Kidney capillary endothelial cell (primary cell): ENCODE results near the gene CDC42EP3.

ENCODE experiments used
- DNase-seq: peaks from one replicate; pipeline ENCODE4 v3.0.0-alpha.2; 2018; ENCODE audit warnings: low spot score

Gene CDC42EP3

GRCh38 chr2:37683921-37684780, 12.7 kb upstream of the CDC42EP3 start:
- no peak for DNase-seq

GRCh38 chr2:37683241-37683640, 11.8 kb upstream of the CDC42EP3 start:
- DNase-seq, result no peak

GRCh38 chr2:37682473-37682872, 11.0 kb upstream of the CDC42EP3 start:
- DNase-seq, result no peak

GRCh38 chr2:37681587-37681986, 10.1 kb upstream of the CDC42EP3 start:
- no peak for DNase-seq

- no peak for DNase-seq
These were observed 7.7 kb upstream of the CDC42EP3 start for GRCh38 chr2:37679072-37679695.

- DNase-seq, result peak; percentile 83
These were observed 4.8 kb upstream of the CDC42EP3 start for GRCh38 chr2:37676274-37676673.

- no peak for DNase-seq
These were observed 3.5 kb upstream of the CDC42EP3 start for GRCh38 chr2:37674946-37675345.

GRCh38 chr2:37672870-37673184, 1.4 kb upstream of the CDC42EP3 start:
- DNase-seq, result no peak

GRCh38 chr2:37672104-37672869, 845 bp upstream of the CDC42EP3 start:
- DNase-seq, result no peak

- DNase-seq, result no peak
These were observed 318 bp upstream of the CDC42EP3 start for GRCh38 chr2:37671816-37672103.

GRCh38 chr2:37670378-37671008, 949 bp downstream of the CDC42EP3 start:
- DNase-seq, result no peak

- DNase-seq, result no peak
These were observed 2.0 kb downstream of the CDC42EP3 start for GRCh38 chr2:37669446-37669845.

- no peak for DNase-seq
These were observed 3.7 kb downstream of the CDC42EP3 start for GRCh38 chr2:37667704-37668103.

- DNase-seq, result no peak
These were observed 4.7 kb downstream of the CDC42EP3 start for GRCh38 chr2:37666772-37667171.

- DNase-seq, result no peak
These were observed 5.7 kb downstream of the CDC42EP3 start for GRCh38 chr2:37665604-37666362.

GRCh38 chr2:37665043-37665442, 6.4 kb downstream of the CDC42EP3 start:
- no peak for DNase-seq

GRCh38 chr2:37664231-37664643, 7.2 kb downstream of the CDC42EP3 start:
- DNase-seq, result no peak

- DNase-seq, result no peak
These were observed 8.1 kb downstream of the CDC42EP3 start for GRCh38 chr2:37663390-37663789.

GRCh38 chr2:37659723-37660122, 11.7 kb downstream of the CDC42EP3 start:
- no peak for DNase-seq

- no peak for DNase-seq
These were observed 12.8 kb downstream of the CDC42EP3 start for GRCh38 chr2:37658682-37659081.

- DNase-seq, result no peak
These were observed 14.0 kb downstream of the CDC42EP3 start for GRCh38 chr2:37657471-37657870.
